Activated naive CD4-positive, alpha-beta T cell treated with anti-CD3 and anti-CD28 coated beads, Interleukin-2, amount 10 ng/mL, durations not matched to agents 7 days and 5 days (primary cell): ENCODE results near the gene RPP21.

ENCODE experiments used
- CTCF ChIA-PET: fragments of 350-600 bp; sonication (Branson Sonifier 250); formaldehyde crosslinking; loops from one replicate; lab custom pipeline; 2021; ENCODE audit warnings: antibody characterized with exemption; lab: Charles Lee
- DNase-seq: peaks from one replicate; pipeline ENCODE4 v3.0.0-alpha.2; 2020
- H3K27ac Mint-ChIP-seq: one replicate; pipeline ENCODE4 v1.8.0; 2021; ENCODE audit warnings: mild to moderate bottlenecking, moderate library complexity, mixed read lengths
- H3K27me3 Mint-ChIP-seq: one replicate; pipeline ENCODE4 v1.8.0; 2021; ENCODE audit warnings: mild to moderate bottlenecking, mixed read lengths
- H3K36me3 Mint-ChIP-seq: one replicate; pipeline ENCODE4 v1.8.0; 2021; ENCODE audit warnings: mixed read lengths
- H3K4me1 Mint-ChIP-seq: one replicate; pipeline ENCODE4 v1.8.0; 2021; ENCODE audit warnings: mixed read lengths
- H3K4me3 Mint-ChIP-seq: one replicate; pipeline ENCODE4 v1.8.0; 2021; ENCODE audit warnings: mild to moderate bottlenecking, moderate library complexity, mixed read lengths
- H3K9me3 Mint-ChIP-seq: one replicate; pipeline ENCODE4 v1.8.0; 2021; ENCODE audit warnings: mixed read lengths

RPP21 gene

DNA sequence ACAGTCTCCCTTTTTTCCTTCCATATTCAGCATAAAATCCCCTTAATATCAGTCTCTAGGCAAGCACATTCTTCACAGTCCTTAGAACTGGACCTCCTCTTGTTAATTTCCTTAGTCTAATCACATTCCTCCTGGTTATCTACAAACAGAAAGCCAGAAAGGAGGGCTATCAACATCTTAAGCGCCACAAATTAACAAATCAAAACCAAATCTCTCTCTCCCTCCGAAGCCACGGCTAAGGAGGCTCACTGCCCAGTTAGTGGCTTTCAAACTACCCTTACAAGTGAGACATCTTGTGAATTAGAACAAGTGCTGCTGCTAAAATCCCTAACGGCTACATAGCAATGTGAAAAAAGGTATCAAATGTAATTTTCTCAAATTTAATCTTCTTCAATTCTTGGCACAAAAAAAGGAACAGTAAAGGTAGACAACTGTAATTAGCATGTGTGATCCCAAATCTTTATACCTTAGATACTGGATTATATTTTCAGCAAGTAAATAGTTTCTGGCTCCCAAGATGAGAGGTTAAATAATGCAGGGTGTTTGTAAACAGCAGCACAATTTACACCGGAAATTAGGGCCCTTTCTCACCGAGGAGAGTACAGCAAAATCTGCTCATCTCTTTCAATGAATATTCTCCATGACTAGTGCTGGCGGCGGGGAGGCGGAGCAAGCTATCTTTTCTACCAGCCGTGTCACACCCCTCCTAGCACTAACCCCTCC is 19.6 kb upstream of the RPP21 start:
- CTCF ChIA-PET, result interaction anchor here (0.7 to 1.5 kb wide), 5 partner anchors 15 to 106 kb away, joined by 3 to 4 read pairs (median 4); no protein-coding TSS in a partner anchor
- Mint-ChIP-seq H3K36me3 (peaks cover 39% of the 10 kb centered on the region), H3K9me3 (no peaks in the 10 kb centered on the region), H3K27ac (peak overlapping the region; percentile 99), H3K4me3 (peak overlapping the region; percentile 86), H3K4me1 (peaks cover 64% of the 10 kb centered on the region), H3K27me3 (no peaks in the 10 kb centered on the region)
- peak; percentile 88 for DNase-seq

DNA sequence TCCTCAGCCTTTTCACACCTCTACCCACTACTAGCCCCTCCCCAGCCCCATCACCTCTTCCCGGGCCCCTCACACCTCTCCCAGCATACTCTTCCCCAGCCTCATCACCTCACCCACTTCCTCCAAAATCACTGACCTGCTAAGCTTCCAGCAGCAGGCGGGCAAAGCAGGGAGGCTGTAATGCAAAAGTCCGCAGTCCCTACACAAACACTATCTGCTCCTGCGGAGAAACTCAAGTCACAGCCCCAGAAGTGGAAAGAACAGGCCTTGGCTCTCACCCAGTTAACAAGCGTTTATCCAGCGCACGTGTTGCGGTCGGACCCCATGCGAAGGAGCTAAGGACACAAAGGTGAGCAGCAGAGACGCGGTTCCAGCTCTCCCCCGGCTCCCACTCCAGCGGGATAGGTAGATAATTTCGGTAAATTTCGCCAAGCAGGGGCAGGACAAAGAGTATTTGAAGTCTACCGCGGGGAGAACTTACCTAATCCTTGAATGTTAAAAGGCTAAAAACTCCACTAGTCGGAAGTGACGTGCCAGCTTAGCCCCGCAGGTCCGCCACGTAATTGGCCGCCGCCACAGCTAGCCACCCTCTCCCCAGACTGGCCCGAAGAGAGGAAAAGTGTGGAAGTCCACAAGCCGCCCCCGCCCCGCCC is 19.0 kb upstream of the RPP21 start:
- CTCF ChIA-PET, result interaction anchor here (0.7 to 1.5 kb wide), 6 partner anchors 14 to 107 kb away, joined by 3 to 4 read pairs (median 4); no protein-coding TSS in a partner anchor
- peak; percentile 86 for DNase-seq
- peak overlapping the region; percentile 86 for H3K4me3 Mint-ChIP-seq
- peaks cover 38% of the 10 kb centered on the region for H3K36me3 Mint-ChIP-seq
- H3K4me1 Mint-ChIP-seq, result peaks cover 62% of the 10 kb centered on the region
- peak overlapping the region; percentile 99 for H3K27ac Mint-ChIP-seq
- no peaks in the 10 kb centered on the region for H3K27me3 Mint-ChIP-seq
- no peaks in the 10 kb centered on the region for H3K9me3 Mint-ChIP-seq

DNA sequence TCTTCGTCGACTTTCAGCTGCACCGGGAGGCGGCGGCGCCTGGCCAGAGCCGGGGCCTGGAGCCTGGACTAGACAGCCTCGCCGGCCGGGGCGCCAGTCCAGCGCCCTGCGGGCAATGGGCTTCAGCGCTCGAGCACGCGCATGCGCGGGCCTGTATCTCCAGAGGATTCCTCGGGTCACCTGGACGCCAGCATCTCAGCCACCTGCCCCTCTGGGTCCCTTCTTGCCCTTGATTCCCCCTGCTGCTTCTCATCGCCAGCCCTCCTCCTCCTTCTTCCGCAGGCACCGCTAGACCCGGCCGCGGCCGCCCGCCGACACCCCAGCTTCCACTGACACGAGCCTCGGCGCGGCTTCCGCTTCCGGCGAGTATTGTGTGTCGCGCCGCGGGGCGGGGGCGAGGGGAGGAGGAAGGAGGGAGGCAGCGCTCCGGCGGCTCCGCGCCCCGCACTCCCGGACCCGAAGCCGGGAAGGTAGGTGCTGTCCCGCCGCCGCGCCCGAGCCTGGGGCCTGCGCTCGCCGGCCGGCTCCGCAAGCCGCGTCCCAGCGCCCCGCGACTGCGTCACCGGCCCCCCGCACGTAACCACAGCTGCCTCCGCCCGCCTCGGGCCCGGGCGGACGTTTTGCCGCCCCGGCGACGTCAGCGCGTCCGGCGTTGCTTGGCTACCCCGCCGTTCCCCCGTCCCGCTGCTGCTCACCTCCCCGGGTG is 18.3 kb upstream of the RPP21 start, which contains the start of gene TRIM39:
TSS of gene TRIM39 (plus strand) at position 402 of the 706 bp plus-strand sequence. CDS start 2,391 bp downstream, outside the sequence.
- H3K27me3 Mint-ChIP-seq, result no peaks in the 10 kb centered on the region
- CTCF ChIA-PET, result interaction anchor here (0.8 to 1.5 kb wide), 4 partner anchors 14 to 88 kb away, joined by 3 to 4 read pairs (median 4); no protein-coding TSS in a partner anchor
- peak; percentile 91 for DNase-seq
- peaks cover 57% of the 10 kb centered on the region for H3K4me1 Mint-ChIP-seq
- no peaks in the 10 kb centered on the region for H3K9me3 Mint-ChIP-seq
- H3K36me3 Mint-ChIP-seq, result peaks cover 37% of the 10 kb centered on the region
- H3K27ac Mint-ChIP-seq, result peak within 1 kb of the TSS; percentile 99
- peak within 1 kb of the TSS; percentile 86 for H3K4me3 Mint-ChIP-seq

DNA sequence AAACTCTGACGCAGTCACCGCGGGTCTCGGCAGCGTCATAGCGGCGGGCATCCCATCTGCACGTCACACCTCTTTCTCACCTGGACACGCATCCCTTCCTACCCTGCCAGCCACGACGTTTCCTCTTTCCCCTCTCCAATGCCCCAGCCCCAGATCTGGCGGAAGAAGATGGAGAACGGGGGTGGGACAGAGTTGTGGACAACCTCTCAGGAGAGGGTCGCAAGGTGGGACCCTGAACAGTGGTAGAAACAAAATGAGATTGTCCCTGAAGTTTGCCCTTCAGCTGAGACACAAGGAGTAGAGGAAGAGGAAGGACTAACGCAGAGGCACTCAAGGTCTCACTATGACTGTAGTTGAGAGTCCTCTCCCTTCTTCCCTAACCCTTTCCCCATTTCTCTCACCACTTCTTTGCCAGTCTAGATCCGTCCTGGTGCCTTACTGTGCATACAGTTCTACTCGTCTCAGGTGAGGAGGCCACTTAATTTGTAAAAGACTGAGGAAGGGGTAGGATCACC is 17.7 kb upstream of the RPP21 start:
- peak overlapping the region; percentile 86 for H3K4me3 Mint-ChIP-seq
- DNase-seq, result no peak
- peaks cover 37% of the 10 kb centered on the region for H3K36me3 Mint-ChIP-seq
- H3K27me3 Mint-ChIP-seq, result no peaks in the 10 kb centered on the region
- H3K27ac Mint-ChIP-seq, result peak overlapping the region; percentile 90
- CTCF ChIA-PET, result interaction anchor here (1.4 kb wide), 1 partner anchor 31 kb away, joined by 3 read pairs; no protein-coding TSS in a partner anchor
- no peaks in the 10 kb centered on the region for H3K9me3 Mint-ChIP-seq
- H3K4me1 Mint-ChIP-seq, result peaks cover 51% of the 10 kb centered on the region

DNA sequence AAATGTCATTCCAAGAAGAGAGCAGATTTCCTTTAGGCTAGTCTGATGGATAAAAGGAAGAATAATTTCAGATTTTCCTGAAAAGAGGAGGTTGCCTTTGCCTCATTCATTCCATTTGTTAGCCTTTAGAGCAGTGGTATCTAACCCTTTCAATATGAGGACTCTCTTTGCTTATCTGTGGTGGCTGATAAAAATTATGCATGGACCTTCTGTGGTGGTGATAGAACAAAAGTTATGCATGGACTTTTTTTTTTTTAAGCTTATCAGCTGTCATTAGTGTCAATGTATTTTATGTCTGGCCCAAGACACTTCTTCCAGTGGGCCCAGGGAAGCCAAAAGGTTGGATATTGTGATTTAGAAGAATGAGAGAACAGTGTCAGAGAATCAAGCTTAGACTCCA is 16.6 kb upstream of the RPP21 start:
- Mint-ChIP-seq H3K27me3 (no peaks in the 10 kb centered on the region), H3K36me3 (peaks cover 33% of the 10 kb centered on the region), H3K4me1 (peaks cover 40% of the 10 kb centered on the region), H3K27ac (no peak overlapping the region), H3K9me3 (no peaks in the 10 kb centered on the region), H3K4me3 (peak overlapping the region; percentile 86)
- CTCF ChIA-PET, result no interaction called here
- DNase-seq, result no peak

DNA sequence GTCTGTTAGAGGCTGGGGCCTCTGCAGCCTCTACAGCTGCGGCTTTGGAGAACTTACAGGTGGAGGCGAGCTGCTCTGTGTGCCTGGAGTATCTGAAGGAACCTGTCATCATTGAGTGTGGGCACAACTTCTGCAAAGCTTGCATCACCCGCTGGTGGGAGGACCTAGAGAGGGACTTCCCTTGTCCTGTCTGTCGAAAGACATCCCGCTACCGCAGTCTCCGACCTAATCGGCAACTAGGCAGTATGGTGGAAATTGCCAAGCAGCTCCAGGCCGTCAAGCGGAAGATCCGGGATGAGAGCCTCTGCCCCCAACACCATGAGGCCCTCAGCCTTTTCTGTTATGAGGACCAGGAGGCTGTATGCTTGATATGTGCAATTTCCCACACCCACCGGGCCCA is 15.6 kb upstream of the RPP21 start:
- Mint-ChIP-seq H3K36me3 (peaks cover 37% of the 10 kb centered on the region), H3K4me1 (peaks cover 31% of the 10 kb centered on the region), H3K9me3 (no peaks in the 10 kb centered on the region), H3K4me3 (no peak overlapping the region), H3K27me3 (no peaks in the 10 kb centered on the region), H3K27ac (no peak overlapping the region)
- CTCF ChIA-PET, result no interaction called here
- DNase-seq, result no peak

DNA sequence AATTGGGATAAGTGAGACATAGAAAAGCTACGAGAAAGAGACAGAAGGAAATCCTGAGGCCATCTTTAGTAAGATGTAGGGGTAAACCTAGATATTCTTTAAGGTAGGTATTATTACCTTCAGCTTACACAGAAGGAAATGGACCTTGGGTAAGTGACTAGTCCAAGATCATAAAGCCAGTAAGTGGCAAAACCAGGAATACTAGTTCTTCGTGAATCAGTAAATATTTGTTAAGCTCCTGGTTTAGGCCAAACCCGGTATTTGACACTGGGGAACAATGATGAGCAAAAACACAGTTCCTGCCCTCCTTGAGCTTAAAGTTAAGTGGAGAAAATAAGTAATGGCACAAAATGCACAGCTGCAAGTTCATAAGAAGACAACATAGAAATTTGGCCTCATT is 13.0 kb upstream of the RPP21 start:
- Mint-ChIP-seq H3K27ac (no peak overlapping the region), H3K4me1 (peaks cover 12% of the 10 kb centered on the region), H3K27me3 (no peaks in the 10 kb centered on the region), H3K4me3 (no peak overlapping the region), H3K9me3 (no peaks in the 10 kb centered on the region), H3K36me3 (peaks cover 43% of the 10 kb centered on the region)
- no peak for DNase-seq
- CTCF ChIA-PET, result interaction anchor here (1.2 kb wide), 1 partner anchor 113 kb away, joined by 3 read pairs; no protein-coding TSS in a partner anchor

DNA sequence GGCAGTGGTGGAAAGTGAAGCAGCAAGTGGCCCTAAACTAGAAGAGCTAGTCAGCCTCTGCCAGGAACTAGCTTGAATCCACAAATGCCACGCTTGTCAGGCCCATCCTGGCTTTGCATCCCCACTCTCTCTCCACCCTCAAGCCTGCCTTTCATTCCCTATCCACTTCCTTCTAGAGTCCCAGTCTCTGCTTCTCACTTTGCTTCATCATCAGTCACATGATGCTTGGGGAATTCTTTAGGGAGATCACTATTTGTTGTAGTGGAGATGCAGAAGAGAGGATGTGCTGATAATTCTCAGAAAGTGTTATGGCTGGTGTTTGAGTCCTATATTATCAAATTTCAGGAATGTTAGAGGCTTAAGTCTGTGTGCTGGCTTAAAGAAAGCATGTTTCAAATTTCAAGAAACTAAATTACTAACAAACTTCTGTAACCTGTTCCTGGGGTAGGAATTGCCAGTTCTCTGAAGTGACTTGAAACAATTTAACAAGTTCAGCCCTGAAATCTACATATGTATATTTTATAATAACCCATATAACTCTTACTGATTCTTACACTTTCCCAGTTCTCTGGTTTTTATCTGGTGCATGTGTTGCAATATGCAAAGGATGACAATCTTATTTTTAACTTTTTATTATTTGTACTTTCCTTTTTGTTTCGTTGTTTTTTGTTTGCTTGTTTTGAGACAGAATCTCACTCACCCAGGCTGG is 10.7 kb upstream of the RPP21 start:
- Mint-ChIP-seq H3K9me3 (no peaks in the 10 kb centered on the region), H3K27me3 (no peaks in the 10 kb centered on the region), H3K27ac (no peak overlapping the region), H3K4me1 (no peaks in the 10 kb centered on the region), H3K36me3 (peaks cover 47% of the 10 kb centered on the region), H3K4me3 (no peak overlapping the region)
- DNase-seq, result no peak
- CTCF ChIA-PET, result no interaction called here

DNA sequence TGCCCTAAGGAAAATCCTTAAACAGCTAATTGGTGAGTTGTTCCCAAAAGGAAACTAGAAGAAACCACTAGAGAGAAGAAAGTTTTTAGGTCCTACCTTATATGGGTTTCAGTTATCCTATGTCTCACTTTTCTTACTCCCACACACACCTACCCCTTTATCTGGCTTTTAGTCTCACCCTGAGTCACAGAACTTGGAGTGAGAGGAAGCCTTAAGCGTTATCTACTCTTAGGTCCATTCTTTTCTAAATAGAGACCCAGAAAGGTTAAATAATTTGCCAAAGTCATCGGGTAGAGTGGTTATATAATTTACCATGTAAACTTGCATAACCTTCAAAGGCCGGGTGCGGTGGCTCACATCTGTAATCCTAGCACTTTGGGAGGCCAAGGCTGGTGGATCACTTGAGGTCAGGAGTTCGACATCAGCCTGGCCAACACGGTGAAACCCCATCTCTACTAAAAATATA is 4.3 kb upstream of the RPP21 start:
- no peak overlapping the region for H3K4me3 Mint-ChIP-seq
- no peaks in the 10 kb centered on the region for H3K27me3 Mint-ChIP-seq
- H3K4me1 Mint-ChIP-seq, result peaks cover 5% of the 10 kb centered on the region
- CTCF ChIA-PET, result interaction anchor here (0.7 to 1.0 kb wide), 2 partner anchors 14 to 18 kb away, joined by 3 read pairs; partner anchors contain the start of gene TRIM39
- H3K36me3 Mint-ChIP-seq, result peaks cover 42% of the 10 kb centered on the region
- H3K9me3 Mint-ChIP-seq, result no peaks in the 10 kb centered on the region
- no peak for DNase-seq
- no peak overlapping the region for H3K27ac Mint-ChIP-seq

DNA sequence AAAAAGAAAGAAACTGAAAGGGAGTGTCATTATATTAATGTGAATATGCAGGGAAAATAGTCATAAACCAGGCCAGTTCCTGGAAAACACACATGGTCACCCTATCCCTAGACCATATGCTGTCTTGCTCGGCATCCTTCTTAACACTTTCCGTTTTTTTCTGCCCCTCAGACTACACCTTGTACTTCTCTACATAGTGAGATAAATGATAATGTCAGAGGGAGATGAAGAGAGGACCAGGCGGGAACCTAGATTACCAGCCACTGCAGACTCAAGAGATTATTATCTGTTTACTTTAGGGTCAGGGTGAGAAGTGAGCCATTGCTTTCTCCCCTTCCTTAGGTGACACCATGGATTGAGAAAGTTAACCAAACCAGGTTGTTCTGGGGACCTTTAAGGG is 3.7 kb upstream of the RPP21 start:
- H3K4me3 Mint-ChIP-seq, result no peak overlapping the region
- peaks cover 43% of the 10 kb centered on the region for H3K36me3 Mint-ChIP-seq
- H3K9me3 Mint-ChIP-seq, result no peaks in the 10 kb centered on the region
- CTCF ChIA-PET, result no interaction called here
- H3K4me1 Mint-ChIP-seq, result peaks cover 11% of the 10 kb centered on the region
- no peaks in the 10 kb centered on the region for H3K27me3 Mint-ChIP-seq
- H3K27ac Mint-ChIP-seq, result no peak overlapping the region
- no peak for DNase-seq

DNA sequence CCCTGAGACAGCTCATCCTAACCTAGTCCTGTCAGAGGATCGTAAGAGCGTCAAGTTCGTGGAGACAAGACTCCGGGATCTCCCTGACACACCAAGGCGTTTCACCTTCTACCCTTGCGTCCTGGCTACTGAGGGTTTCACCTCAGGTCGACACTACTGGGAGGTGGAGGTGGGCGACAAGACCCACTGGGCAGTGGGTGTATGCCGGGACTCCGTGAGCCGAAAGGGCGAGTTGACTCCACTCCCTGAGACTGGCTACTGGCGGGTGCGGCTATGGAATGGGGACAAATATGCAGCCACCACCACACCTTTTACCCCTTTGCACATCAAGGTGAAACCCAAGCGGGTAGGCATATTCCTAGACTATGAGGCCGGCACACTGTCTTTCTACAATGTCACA is 3.2 kb upstream of the RPP21 start:
- H3K27me3 Mint-ChIP-seq, result no peaks in the 10 kb centered on the region
- DNase-seq, result no peak
- H3K4me3 Mint-ChIP-seq, result no peak overlapping the region
- H3K4me1 Mint-ChIP-seq, result peaks cover 13% of the 10 kb centered on the region
- CTCF ChIA-PET, result no interaction called here
- H3K27ac Mint-ChIP-seq, result peak overlapping the region; percentile 33
- no peaks in the 10 kb centered on the region for H3K9me3 Mint-ChIP-seq
- peaks cover 41% of the 10 kb centered on the region for H3K36me3 Mint-ChIP-seq

DNA sequence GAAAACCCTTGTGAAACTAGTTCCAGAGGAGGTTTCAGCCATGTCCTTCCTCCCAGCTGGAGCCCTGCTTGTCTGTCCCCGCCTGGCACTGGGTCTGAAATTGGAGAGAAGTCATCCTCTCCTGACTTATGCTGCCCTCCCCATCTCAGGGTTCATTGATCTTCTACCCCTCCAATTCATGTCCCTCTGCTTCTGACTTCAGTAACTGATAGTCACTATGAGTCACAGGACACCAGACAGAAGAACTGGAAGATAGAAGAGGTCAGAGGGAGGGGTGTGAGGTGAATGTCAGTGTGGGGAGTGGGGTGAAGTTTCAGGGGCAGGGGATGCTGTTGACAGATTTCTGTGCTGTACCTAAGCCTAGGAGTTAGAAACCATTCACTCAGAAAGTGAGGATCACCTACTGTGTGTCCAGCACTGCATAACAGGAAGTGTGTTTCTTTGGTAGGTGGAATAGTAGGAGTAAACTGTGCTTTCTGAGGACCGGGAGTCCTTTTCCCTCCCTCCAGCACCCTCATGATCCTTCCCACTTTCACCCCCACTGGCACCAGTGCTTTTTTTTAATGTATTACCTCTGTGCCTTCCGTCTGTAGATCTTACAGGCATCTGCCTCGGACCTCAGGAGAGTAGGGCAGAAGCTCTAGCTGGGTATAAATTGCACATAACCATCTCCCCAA is 627 bp upstream of the RPP21 start:
- peaks cover 18% of the 10 kb centered on the region for H3K4me1 Mint-ChIP-seq

DNA sequence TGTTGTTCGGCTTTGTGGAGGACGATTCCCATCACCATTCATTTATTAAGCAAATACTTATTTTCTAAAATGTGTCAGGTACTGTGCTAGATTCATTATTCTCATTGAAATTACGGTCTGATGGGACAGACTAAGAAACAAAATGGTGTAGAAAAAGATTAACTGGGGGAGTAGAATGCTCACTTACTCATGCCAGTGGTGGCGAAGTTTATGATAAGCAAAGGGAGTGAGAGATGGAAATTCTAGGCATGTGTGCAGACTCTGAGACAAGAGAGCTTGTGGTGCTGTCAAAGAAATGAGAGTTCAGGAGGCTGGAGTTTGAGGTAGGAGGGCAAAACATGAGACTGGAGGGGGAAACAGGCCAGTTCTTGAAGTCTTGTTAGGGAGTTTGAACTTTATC is 896 bp downstream of the RPP21 start:
- Mint-ChIP-seq H3K36me3 (peaks cover 29% of the 10 kb centered on the region), H3K27ac (peak overlapping the region; percentile 76), H3K27me3 (peaks cover 1% of the 10 kb centered on the region), H3K4me3 (peak overlapping the region; percentile 88), H3K4me1 (peaks cover 24% of the 10 kb centered on the region), H3K9me3 (no peaks in the 10 kb centered on the region)
- CTCF ChIA-PET, result no interaction called here
- DNase-seq, result no peak

More for the DNA sequence above, 627 bp upstream of the RPP21 start:
- Mint-ChIP-seq H3K27me3 (no peaks in the 10 kb centered on the region), H3K4me3 (peak overlapping the region; percentile 88), H3K36me3 (peaks cover 38% of the 10 kb centered on the region), H3K9me3 (no peaks in the 10 kb centered on the region), H3K27ac (no peak overlapping the region)
- CTCF ChIA-PET, result no interaction called here
- DNase-seq, result no peak
